LHCN-M2 (cell line): ENCODE data around the gene ZFY. TPM values are rescaled to one million over a fixed set of nuclear protein-coding genes. Genes with fewer than 3 reads are reported as not detected.
"Not testable (repeated sequence)": the region's sequence is repeated elsewhere in the genome, so short reads cannot be mapped to it uniquely, and the experiment has no call there.

Experiments used
- DNase-seq: peaks from one replicate; pipeline ENCODE4 v3.0.0-alpha.2; 2012; ENCODE audit warnings: low read depth
- total RNA-seq: library from RNA; depleted of rRNA; stranded (reverse); fragments of >200 nt; gene quantifications from 2 replicates; pipeline ENCODE4 v1.2.3, GENCODE V29; 2014; rRNA removed

The ZFY gene
- total RNA-seq, 1 experiment from 2014 or later = 15.2 TPM

GRCh38 chrY:2973110-2973751 lies 38.0 kb downstream of the ZFY start:
- DNase-seq = no peak

- DNase-seq = no peak
These were observed 44.1 kb downstream of the ZFY start for GRCh38 chrY:2979283-2979682.

- peak; percentile 22 for DNase-seq
These were observed 49.3 kb downstream of the ZFY start for GRCh38 chrY:2984491-2984890.

GRCh38 chrY:2987178-2987577 lies 52.0 kb downstream of the ZFY start:
- not testable (repeated sequence) for DNase-seq

GRCh38 chrY:2997369-2997768 lies 62.2 kb downstream of the ZFY start:
- not testable (repeated sequence) for DNase-seq

- no peak for DNase-seq
These were observed 67.0 kb downstream of the ZFY start for GRCh38 chrY:3002190-3002589.

GRCh38 chrY:3002680-3003515 lies 67.7 kb downstream of the ZFY start:
- no peak for DNase-seq

GRCh38 chrY:3003516-3003830 lies 68.3 kb downstream of the ZFY start:
- no peak for DNase-seq

- no peak for DNase-seq
These were observed 68.7 kb downstream of the ZFY start for GRCh38 chrY:3003846-3004245.

GRCh38 chrY:3006031-3006430 lies 70.8 kb downstream of the ZFY start:
- DNase-seq = not testable (repeated sequence)

GRCh38 chrY:3007967-3008366 lies 72.8 kb downstream of the ZFY start:
- DNase-seq = no peak

- DNase-seq = no peak
These were observed 77.0 kb downstream of the ZFY start for GRCh38 chrY:3012226-3012625.

- no peak for DNase-seq
These were observed 81.4 kb downstream of the ZFY start for GRCh38 chrY:3016594-3016993.

GRCh38 chrY:3018546-3018945 lies 83.4 kb downstream of the ZFY start:
- no peak for DNase-seq

- no peak for DNase-seq
These were observed 84.4 kb downstream of the ZFY start for GRCh38 chrY:3019584-3019983.

- DNase-seq = no peak
These were observed 86.0 kb downstream of the ZFY start for GRCh38 chrY:3021176-3021575.

GRCh38 chrY:3023606-3024005 lies 88.4 kb downstream of the ZFY start:
- peak; percentile 17 for DNase-seq

- no peak for DNase-seq
These were observed 90.2 kb downstream of the ZFY start for GRCh38 chrY:3025357-3025756.

Other genes starting within 250 kb of the ZFY start
- not detected in 2 replicates for gene SRY, start 147.7 kb upstream of the ZFY start, total RNA-seq
- 267 and 273 TPM in 2 replicates for gene RPS4Y1, start 93.8 kb upstream of the ZFY start, total RNA-seq